MG63 (cell line): Measurements from ENCODE around the gene HCAR2. TPM values are rescaled to one million over a fixed set of nuclear protein-coding genes. Genes with fewer than 3 reads are reported as not detected.

Experiments used
- total RNA-seq: library from RNA; depleted of rRNA; stranded (reverse); fragments of >200 nt; shearing (Covaris generic); gene quantifications from 2 replicates; pipeline ENCODE4 v1.2.3, GENCODE V29; 2014; ENCODE audit warnings: low replicate concordance; rRNA removed

HCAR2 gene
- total RNA-seq, 1 experiment from 2014 or later = not detected

Other genes starting within 250 kb of the HCAR2 start
- 8.5 and 11.0 TPM in 2 replicates for gene ZCCHC8, start 202.4 kb downstream of the HCAR2 start, total RNA-seq
- gene RSRC2, start 176.4 kb downstream of the HCAR2 start, total RNA-seq = 54.6 and 57.9 TPM in 2 replicates
- 20.5 and 32.1 TPM in 2 replicates for gene KNTC1, start 176.1 kb downstream of the HCAR2 start, total RNA-seq
- gene HCAR3, start 13.5 kb upstream of the HCAR2 start, total RNA-seq = not detected in 2 replicates
- not detected in 2 replicates for gene HCAR1, start 27.5 kb upstream of the HCAR2 start, total RNA-seq
- 19.7 and 26.8 TPM in 2 replicates for gene DENR, start 49.5 kb upstream of the HCAR2 start, total RNA-seq
- gene CCDC62, start 71.2 kb upstream of the HCAR2 start, total RNA-seq = 2.0 TPM in 1 of 2 replicates, not detected in the other
- 6.4 and 14.8 TPM in 2 replicates for gene HIP1R, start 132.1 kb upstream of the HCAR2 start, total RNA-seq
- gene VPS37B, start 192.8 kb upstream of the HCAR2 start, total RNA-seq = 15.0 and 21.4 TPM in 2 replicates